Liver (tissue), 9 donors: ENCODE measurements around the gene QDPR. TPM values are rescaled to one million over a fixed set of nuclear protein-coding genes. Genes with fewer than 3 reads are reported as not detected.

ENCODE experiments used
- DNase-seq: peaks from one replicate; pipeline ENCODE4 v3.0.0-alpha.2; 2017; ENCODE audit warnings: low spot score
- H3K27ac ChIP-seq, 2 donors: one replicate each; pipeline ENCODE4 v1.7.0; 2013; ENCODE audit warnings: inconsistent platforms in 2 of 2, low read length in 2 of 2, control low read depth in 1 of 2, low read depth in 1 of 2, mild to moderate bottlenecking in 1 of 2
- H3K27me3 ChIP-seq, 4 donors: one replicate each; pipeline versions ENCODE4 v1.6.1 to v1.7.0; 2013; ENCODE audit warnings: low read length in 3 of 4, inconsistent platforms in 1 of 4, mild to moderate bottlenecking in 1 of 4, moderate library complexity in 1 of 4; ENCODE audit not compliant: control insufficient read depth in 4 of 4, insufficient read depth in 4 of 4
- H3K36me3 ChIP-seq, 4 donors: one replicate each; pipeline versions ENCODE4 v1.6.1 to v1.7.0; 2013; ENCODE audit warnings: low read length in 3 of 4, mild to moderate bottlenecking in 3 of 4, low read depth in 1 of 4, moderate library complexity in 1 of 4; ENCODE audit not compliant: control insufficient read depth in 4 of 4, insufficient read depth in 3 of 4
- H3K4me1 ChIP-seq, 4 donors: one replicate each; pipeline versions ENCODE4 v1.6.1 to v1.7.0; 2013; ENCODE audit warnings: low read length in 3 of 4, mild to moderate bottlenecking in 3 of 4, moderate library complexity in 1 of 4; ENCODE audit not compliant: control insufficient read depth in 4 of 4, insufficient read depth in 4 of 4
- H3K4me3 ChIP-seq, 3 donors: one replicate each; pipeline versions ENCODE4 v1.6.1 to v1.7.0; 2013; ENCODE audit warnings: low read length in 3 of 3, control low read depth in 1 of 3, low read depth in 1 of 3, mild to moderate bottlenecking in 1 of 3
- H3K9ac ChIP-seq, 2 donors: one replicate each; pipeline ENCODE4 v1.7.0; 2013; ENCODE audit warnings: low read length in 2 of 2, mild to moderate bottlenecking in 2 of 2, moderate library complexity in 2 of 2, control low read depth in 1 of 2, low read depth in 1 of 2
- H3K9me3 ChIP-seq, 4 donors: one replicate each; pipeline versions ENCODE4 v1.6.1 to v1.7.0; 2013; ENCODE audit warnings: low read length in 3 of 4; ENCODE audit not compliant: control insufficient read depth in 4 of 4
- CTCF ChIP-seq: fragments of 150-350 bp; IDR thresholded peaks from 2 replicates; pipeline ENCODE4 v1.5.1; 2017; ENCODE audit warnings: improper control_type of control experiment, low read depth, low read length; ENCODE audit not compliant: missing input control
- EGR1 ChIP-seq, 2 donors: IDR thresholded peaks; 2 replicates each; pipeline ENCODE4 v1.6.1; 2016 to 2018; ENCODE audit warnings: antibody characterized with exemption in 2 of 2, low read depth in 2 of 2
- FOXA1 ChIP-seq: IDR thresholded peaks from 2 replicates; pipeline ENCODE4 v1.6.1; 2016; ENCODE audit warnings: antibody characterized with exemption
- FOXA2 ChIP-seq: IDR thresholded peaks from 2 replicates; pipeline ENCODE4 v1.6.1; 2016; ENCODE audit warnings: antibody characterized with exemption
- GABPA ChIP-seq, 2 donors: IDR thresholded peaks in 1 of 2; conservative IDR thresholded peaks in 1 of 2; 2 replicates each; pipeline ENCODE4 v1.6.1; 2016; ENCODE audit warnings: antibody characterized with exemption in 2 of 2, mild to moderate bottlenecking in 1 of 2, moderate library complexity in 1 of 2
- HNF4A ChIP-seq, 2 donors: conservative IDR thresholded peaks; 2 replicates each; pipeline ENCODE4 v1.6.1; 2016; ENCODE audit warnings: antibody characterized with exemption in 2 of 2, mild to moderate bottlenecking in 2 of 2
- HNF4G ChIP-seq: IDR thresholded peaks from 2 replicates; pipeline ENCODE4 v1.6.1; 2016; ENCODE audit warnings: antibody characterized with exemption
- JUND ChIP-seq, 2 donors: IDR thresholded peaks; 2 replicates each; pipeline ENCODE4 v1.6.1; 2016; ENCODE audit warnings: antibody characterized with exemption in 2 of 2
- NR2F2 ChIP-seq: IDR thresholded peaks from 2 replicates; pipeline ENCODE4 v1.6.1; 2016; ENCODE audit warnings: antibody characterized with exemption
- RAD21 ChIP-seq, 2 donors: IDR thresholded peaks; 2 replicates each; pipeline ENCODE4 v1.6.1; 2016; ENCODE audit warnings: antibody characterized with exemption in 2 of 2, mild to moderate bottlenecking in 2 of 2
- REST ChIP-seq: IDR thresholded peaks from 2 replicates; pipeline ENCODE4 v1.6.1; 2016; ENCODE audit warnings: antibody characterized with exemption, mild to moderate bottlenecking
- RXRA ChIP-seq, 2 donors: IDR thresholded peaks; 2 replicates each; pipeline ENCODE4 v1.6.1; 2017 to 2018; ENCODE audit warnings: antibody characterized with exemption in 2 of 2, mild to moderate bottlenecking in 1 of 2
- SP1 ChIP-seq: IDR thresholded peaks from 2 replicates; pipeline ENCODE4 v1.6.1; 2018; ENCODE audit warnings: antibody characterized with exemption, mild to moderate bottlenecking
- TAF1 ChIP-seq: conservative IDR thresholded peaks from 2 replicates; pipeline ENCODE4 v1.6.1; 2016; ENCODE audit warnings: antibody characterized with exemption, mild to moderate bottlenecking
- YY1 ChIP-seq: IDR thresholded peaks from 2 replicates; pipeline ENCODE4 v1.6.1; 2016; ENCODE audit warnings: antibody characterized with exemption, mild to moderate bottlenecking
- WGBS: extraction: QIAGEN DNeasy Blood & Tissue Kit; methylation state at CpG from one replicate; pipeline ENCODE4 v1.1.7; 2013; 5-methylcytosine and 5-hydroxymethylcytosine counted together
- polyA plus RNA-seq, 2 donors: library from polyadenylated mRNA; stranded (reverse) in 1 of 2; unstranded in 1 of 2; fragments of 200-250 nt in 1 of 2; fragments of >200 nt in 1 of 2; fragmentation: Nextera tagmentation in 1 of 2; extraction: Ambion mirVana in 1 of 2; gene quantifications; one replicate each; pipeline versions ENCODE4 v1.2.1 to v1.2.3, GENCODE V29; 2013 to 2015
- total RNA-seq, 2 donors: library from RNA; depleted of rRNA; stranded (reverse); fragments of >200 nt; gene quantifications; one replicate each; pipeline ENCODE4 v1.2.3, GENCODE V29; 2014
- TF ChIP-seq, protein P1 (sequence below): IDR thresholded peaks from 2 replicates; pipeline ENCODE4 v1.6.1; 2016; ENCODE audit warnings: antibody characterized with exemption
- TF ChIP-seq, protein P2 (sequence below): IDR thresholded peaks from 2 replicates; pipeline ENCODE4 v1.6.1; 2016; ENCODE audit warnings: antibody characterized with exemption
- TF ChIP-seq, protein P3 (sequence below): IDR thresholded peaks from 2 replicates; pipeline ENCODE4 v1.6.1; 2016; ENCODE audit warnings: antibody characterized with exemption
- donor health status: healthy.
- donor health status: healthy.
- donor health status: healthy.
- donor health status: healthy.
- donor health status: healthy.

QDPR gene
- total and polyA plus RNA-seq, 4 donors = 38.0 to 137 (median 104) TPM

GRCh38 chr4:17491196-17491595, 20.7 kb downstream of the QDPR start (continued):
- no peak for TF ChIP-seq GABPA (IDR thresholded peaks at IDR 0.05 in 1 of 2, conservative IDR thresholded peaks at IDR 0.05 in 1 of 2)
- no peak for TF ChIP-seq FOXA2

DNA sequence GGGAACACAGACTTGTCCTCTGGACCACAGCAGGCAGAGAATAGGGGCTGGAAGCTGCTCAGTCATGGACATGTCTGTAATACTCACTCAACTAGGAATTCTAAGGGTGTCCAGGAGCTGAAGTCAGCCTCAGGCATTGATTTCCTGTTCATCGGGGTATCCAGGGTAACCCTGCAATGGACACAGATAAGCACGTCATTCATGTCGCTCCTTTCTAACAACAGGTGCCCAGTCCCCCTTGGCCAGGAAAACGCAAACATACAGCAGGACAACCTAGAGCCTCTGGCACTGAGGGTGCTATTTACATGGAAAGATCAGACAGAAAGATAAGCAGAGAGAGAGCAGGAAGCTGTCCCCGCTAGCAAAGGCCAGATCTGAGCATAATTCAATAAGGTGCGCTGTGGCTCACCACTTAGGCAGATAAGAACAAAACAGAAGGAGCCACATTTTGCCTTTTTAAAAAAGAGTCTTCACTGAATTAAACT, 21.3 kb downstream of the QDPR start:
- Histone ChIP-seq H3K36me3 (peaks cover 13 to 26% (median 21%) of the 10 kb centered on the region in 4 donors), H3K27ac (peak overlapping the region; percentile 52 to 60), H3K27me3 (no peaks in the 10 kb centered on the region), H3K9ac (peak overlapping the region in 1 of 2 donors; percentile 49), H3K4me3 (no peak overlapping the region), H3K4me1 (peaks cover 21 to 49% (median 39%) of the 10 kb centered on the region in 4 donors), H3K9me3 (no peaks in the 10 kb centered on the region)
- WGBS = 22% methylated on average over 6 of the region's 6 CpGs
- DNase-seq = peak; percentile 43
- no peak for TF ChIP-seq TAF1
- peak; percentile 81 for TF ChIP-seq YY1
- TF ChIP-seq REST = peak; percentile 56
- TF ChIP-seq FOXA2 = peak; percentile 99
- TF ChIP-seq, protein P1, sequence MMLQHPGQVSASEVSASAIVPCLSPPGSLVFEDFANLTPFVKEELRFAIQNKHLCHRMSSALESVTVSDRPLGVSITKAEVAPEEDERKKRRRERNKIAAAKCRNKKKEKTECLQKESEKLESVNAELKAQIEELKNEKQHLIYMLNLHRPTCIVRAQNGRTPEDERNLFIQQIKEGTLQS = peak; percentile 22
- no peak for TF ChIP-seq NR2F2
- peak; percentile 39 to 76 for TF ChIP-seq JUND (IDR thresholded peaks at IDR 0.05)
- peak; percentile 52 to 63 for TF ChIP-seq RAD21 (IDR thresholded peaks at IDR 0.05)
- TF ChIP-seq SP1 = peak; percentile 89
- TF ChIP-seq, protein P2, sequence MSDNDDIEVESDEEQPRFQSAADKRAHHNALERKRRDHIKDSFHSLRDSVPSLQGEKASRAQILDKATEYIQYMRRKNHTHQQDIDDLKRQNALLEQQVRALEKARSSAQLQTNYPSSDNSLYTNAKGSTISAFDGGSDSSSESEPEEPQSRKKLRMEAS = peak; percentile 84
- TF ChIP-seq CTCF = no peak
- no peak for TF ChIP-seq HNF4G
- peak; percentile 25 to 53 for TF ChIP-seq EGR1 (IDR thresholded peaks at IDR 0.05; ENCODE audit: low read depth in 2 of 2)
- peak; percentile 79 to 95 for TF ChIP-seq RXRA (IDR thresholded peaks at IDR 0.05)
- TF ChIP-seq HNF4A (conservative IDR thresholded peaks at IDR 0.05) = peak; percentile 69 to 89
- TF ChIP-seq, protein P3, sequence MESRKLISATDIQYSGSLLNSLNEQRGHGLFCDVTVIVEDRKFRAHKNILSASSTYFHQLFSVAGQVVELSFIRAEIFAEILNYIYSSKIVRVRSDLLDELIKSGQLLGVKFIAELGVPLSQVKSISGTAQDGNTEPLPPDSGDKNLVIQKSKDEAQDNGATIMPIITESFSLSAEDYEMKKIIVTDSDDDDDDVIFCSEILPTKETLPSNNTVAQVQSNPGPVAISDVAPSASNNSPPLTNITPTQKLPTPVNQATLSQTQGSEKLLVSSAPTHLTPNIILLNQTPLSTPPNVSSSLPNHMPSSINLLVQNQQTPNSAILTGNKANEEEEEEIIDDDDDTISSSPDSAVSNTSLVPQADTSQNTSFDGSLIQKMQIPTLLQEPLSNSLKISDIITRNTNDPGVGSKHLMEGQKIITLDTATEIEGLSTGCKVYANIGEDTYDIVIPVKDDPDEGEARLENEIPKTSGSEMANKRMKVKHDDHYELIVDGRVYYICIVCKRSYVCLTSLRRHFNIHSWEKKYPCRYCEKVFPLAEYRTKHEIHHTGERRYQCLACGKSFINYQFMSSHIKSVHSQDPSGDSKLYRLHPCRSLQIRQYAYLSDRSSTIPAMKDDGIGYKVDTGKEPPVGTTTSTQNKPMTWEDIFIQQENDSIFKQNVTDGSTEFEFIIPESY = peak; percentile 71
- peak; percentile 98 for TF ChIP-seq FOXA1
- TF ChIP-seq GABPA (IDR thresholded peaks at IDR 0.05 in 1 of 2, conservative IDR thresholded peaks at IDR 0.05 in 1 of 2) = peak in 1 of 2 donors; percentile 41
